CD14-positive monocyte (primary cell): ENCODE measurements around the gene MRPL47. TPM values are rescaled to one million over a fixed set of nuclear protein-coding genes. Genes with fewer than 3 reads are reported as not detected.

Experiments used
- DNase-seq, 3 donors: peaks; one replicate each; pipeline ENCODE4 v3.0.0-alpha.2; 2011 to 2022
- H2AFZ ChIP-seq: 2 replicates; pipeline ENCODE4 v1.6.0; 2012; ENCODE audit warnings: mild to moderate bottlenecking, low read depth, low read length, inconsistent platforms; ENCODE audit not compliant: insufficient read depth, poor library complexity, severe bottlenecking
- H3K27ac ChIP-seq, 2 donors: 1 replicate in 1 of 2; 2 replicates in 1 of 2; pipeline ENCODE4 v1.5.1; 2012 to 2013; ENCODE audit warnings: low read length in 2 of 2, control low read depth in 1 of 2, inconsistent platforms in 1 of 2, low read depth in 1 of 2, mild to moderate bottlenecking in 1 of 2
- H3K27me3 ChIP-seq, 2 donors: one replicate each; pipeline versions ENCODE4 v1.6.0 to v1.6.1; 2011 to 2013; ENCODE audit warnings: low read length in 2 of 2; ENCODE audit not compliant: control insufficient read depth in 2 of 2, insufficient read depth in 2 of 2
- H3K36me3 ChIP-seq, 2 donors: replicated peaks in 1 of 2; 1 replicate in 1 of 2; 2 replicates in 1 of 2; pipeline versions ENCODE4 v1.5.1 to v1.6.1; 2012 to 2013; ENCODE audit warnings: low read length in 2 of 2, control low read depth in 1 of 2, inconsistent platforms in 1 of 2, mild to moderate bottlenecking in 1 of 2; ENCODE audit not compliant: insufficient read depth in 2 of 2, control insufficient read depth in 1 of 2
- H3K4me1 ChIP-seq, 2 donors: 1 replicate in 1 of 2; 2 replicates in 1 of 2; pipeline versions ENCODE4 v1.5.1 to v1.6.1; 2012 to 2013; ENCODE audit warnings: low read length in 2 of 2, control low read depth in 1 of 2, inconsistent platforms in 1 of 2, mild to moderate bottlenecking in 1 of 2, moderate library complexity in 1 of 2; ENCODE audit not compliant: insufficient read depth in 2 of 2, control insufficient read depth in 1 of 2
- H3K4me2 ChIP-seq: replicated peaks from 2 replicates; pipeline ENCODE3; 2012; ENCODE audit warnings: low read length, moderate library complexity, mild to moderate bottlenecking; ENCODE audit not compliant: poor library complexity, severe bottlenecking; ENCODE audit errors: extremely low read depth
- H3K4me3 ChIP-seq, 3 experiments: fragments of 200-600 bp in 1 of 3; sonication (generic) in 1 of 3; replicated peaks in 1 of 3; 1 replicate in 2 of 3; 2 replicates in 1 of 3; pipeline ENCODE4 v1.5.1; 2011 to 2013; ENCODE audit warnings: low read length in 3 of 3, mild to moderate bottlenecking in 3 of 3, control low read depth in 2 of 3, low read depth in 2 of 3, inconsistent platforms in 1 of 3, moderate library complexity in 1 of 3
- H3K79me2 ChIP-seq: 2 replicates; pipeline ENCODE4 v1.6.0; 2012; ENCODE audit warnings: mild to moderate bottlenecking, control low read depth, inconsistent platforms, low read length, moderate library complexity; ENCODE audit not compliant: insufficient read depth
- H3K9ac ChIP-seq: 2 replicates; pipeline ENCODE4 v1.6.0; 2017; ENCODE audit warnings: low read length, mild to moderate bottlenecking; ENCODE audit not compliant: insufficient read depth, poor library complexity, severe bottlenecking
- H3K9me3 ChIP-seq, 2 donors: replicated peaks in 1 of 2; 1 replicate in 1 of 2; 2 replicates in 1 of 2; pipeline versions ENCODE4 v1.5.1 to v1.6.1; 2012 to 2013; ENCODE audit warnings: low read length in 2 of 2, control low read depth in 1 of 2; ENCODE audit not compliant: control insufficient read depth in 1 of 2, insufficient read depth in 1 of 2
- H4K20me1 ChIP-seq: 2 replicates; pipeline ENCODE4 v1.6.0; 2012; ENCODE audit warnings: mild to moderate bottlenecking, low read length, control low read depth, moderate library complexity; ENCODE audit not compliant: insufficient read depth
- H3K27ac Mint-ChIP-seq, 7 donors: one replicate each; pipeline ENCODE4 v1.8.0; 2020; ENCODE audit warnings: mild to moderate bottlenecking in 7 of 7, mixed read lengths in 7 of 7, moderate library complexity in 6 of 7, inconsistent platforms in 2 of 7
- H3K27me3 Mint-ChIP-seq, 3 donors: one replicate each; pipeline ENCODE4 v1.8.0; 2021 to 2022; ENCODE audit warnings: low read depth in 3 of 3, mild to moderate bottlenecking in 3 of 3, mixed read lengths in 3 of 3, moderate library complexity in 3 of 3, inconsistent platforms in 1 of 3
- H3K36me3 Mint-ChIP-seq, 2 donors: one replicate each; pipeline ENCODE4 v1.8.0; 2020; ENCODE audit warnings: mixed read lengths in 2 of 2, inconsistent platforms in 1 of 2, mild to moderate bottlenecking in 1 of 2
- H3K4me1 Mint-ChIP-seq: one replicate; pipeline ENCODE4 v1.8.0; 2020; ENCODE audit warnings: mild to moderate bottlenecking, mixed read lengths
- H3K4me3 Mint-ChIP-seq, 2 donors: one replicate each; pipeline ENCODE4 v1.8.0; 2020; ENCODE audit warnings: mild to moderate bottlenecking in 2 of 2, mixed read lengths in 2 of 2, moderate library complexity in 1 of 2
- H3K9me3 Mint-ChIP-seq, 7 donors: one replicate each; pipeline ENCODE4 v1.8.0; 2020 to 2022; ENCODE audit warnings: mixed read lengths in 7 of 7, mild to moderate bottlenecking in 6 of 7, moderate library complexity in 6 of 7, inconsistent platforms in 2 of 7
- CTCF ChIP-seq: fragments of 200-600 bp; IDR thresholded peaks from one replicate; pipeline ENCODE4 v1.8.0; 2022; ENCODE audit warnings: antibody characterized with exemption, mild to moderate bottlenecking
- WGBS: methylation state at CpG from one replicate; pipeline ENCODE4 v1.1.5; 2013; ENCODE audit warnings: missing lambda C conversion rate; ENCODE audit not compliant: insufficient coverage; 5-methylcytosine and 5-hydroxymethylcytosine counted together
- intact Hi-C, 2 donors: fragments of 100-400 bp; cut with micrococcal nuclease; formaldehyde crosslinking; loops; one replicate each; pipeline versions ENCODE4 v1.15.0 to v1.15.1; 2023
- polyA plus RNA-seq, 3 donors: library from polyadenylated mRNA; depleted of rRNA in 1 of 3; unstranded in 2 of 3; stranded (reverse) in 1 of 3; fragments of 300-500 nt in 2 of 3; fragments of >200 nt in 1 of 3; fragmentation: Illumina TruSeq in 2 of 3; gene quantifications; 1 replicate in 2 of 3; 2 replicates in 1 of 3; pipeline ENCODE4 v1.2.3, GENCODE V29; 2012 to 2021

Gene MRPL47
- polyA plus RNA-seq, 3 donors, result 10.3 to 46.4 (median 44.3) TPM

DNA sequence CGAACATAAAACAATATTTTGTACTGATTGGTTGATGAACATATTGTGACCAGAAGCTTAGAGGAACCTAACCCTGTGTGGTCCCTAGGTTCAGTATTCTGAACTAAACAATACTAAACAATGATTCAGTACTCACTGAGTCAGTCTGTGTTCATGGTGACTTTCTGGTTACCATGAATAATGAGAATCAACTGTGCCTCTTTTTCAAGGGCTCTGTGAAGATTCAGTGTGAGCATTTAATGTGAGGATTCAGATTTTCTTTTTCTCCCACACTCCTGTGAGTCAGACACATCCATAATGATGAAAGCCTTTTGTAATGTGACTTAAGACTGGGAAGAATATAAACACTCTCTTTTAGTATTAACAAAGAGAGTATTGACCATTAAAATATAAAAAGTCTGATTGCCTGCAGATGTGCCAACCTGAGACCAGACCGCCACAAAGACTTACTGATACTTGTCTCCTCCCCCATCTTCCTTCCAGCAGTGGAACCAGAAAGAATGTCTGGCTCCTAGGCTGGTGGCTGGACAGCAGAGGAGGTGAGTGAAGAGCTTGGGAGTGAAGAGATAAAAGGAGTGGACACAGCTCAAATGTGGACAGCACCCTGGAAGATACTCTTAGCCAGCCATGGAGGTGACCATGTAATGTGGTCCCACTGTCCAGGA, 59.3 kb downstream of the MRPL47 start:
- no peak overlapping the region for H3K27ac ChIP-seq
- Mint-ChIP-seq H3K27ac (peak overlapping the region in 1 of 7 donors; percentile 17), H3K36me3 (no peaks in the 10 kb centered on the region), H3K4me1 (no peaks in the 10 kb centered on the region), H3K4me3 (no peak overlapping the region), H3K9me3 (peaks cover 0 to 1% (median 0%) of the 10 kb centered on the region in 7 donors), H3K27me3 (peaks cover 0 to 3% (median 1%) of the 10 kb centered on the region in 3 donors)
- no peak for TF ChIP-seq CTCF
- no CpG with 5 or more reads among the region's 2 CpGs for WGBS
- H3K79me2 ChIP-seq, result no peaks in the 10 kb centered on the region
- no peaks in the 10 kb centered on the region for H3K4me1 ChIP-seq
- no peak overlapping the region for H3K4me3 ChIP-seq
- no peak for DNase-seq
- H3K36me3 ChIP-seq, result no peaks in the 10 kb centered on the region
- H3K9ac ChIP-seq, result no peak overlapping the region
- no peaks in the 10 kb centered on the region for H3K9me3 ChIP-seq
- no peak overlapping the region for H2AFZ ChIP-seq
- no peaks in the 10 kb centered on the region for H4K20me1 ChIP-seq
- no peaks in the 10 kb centered on the region for H3K27me3 ChIP-seq
- no peak overlapping the region for H3K4me2 ChIP-seq
- intact Hi-C loops, result no loop called here

DNA sequence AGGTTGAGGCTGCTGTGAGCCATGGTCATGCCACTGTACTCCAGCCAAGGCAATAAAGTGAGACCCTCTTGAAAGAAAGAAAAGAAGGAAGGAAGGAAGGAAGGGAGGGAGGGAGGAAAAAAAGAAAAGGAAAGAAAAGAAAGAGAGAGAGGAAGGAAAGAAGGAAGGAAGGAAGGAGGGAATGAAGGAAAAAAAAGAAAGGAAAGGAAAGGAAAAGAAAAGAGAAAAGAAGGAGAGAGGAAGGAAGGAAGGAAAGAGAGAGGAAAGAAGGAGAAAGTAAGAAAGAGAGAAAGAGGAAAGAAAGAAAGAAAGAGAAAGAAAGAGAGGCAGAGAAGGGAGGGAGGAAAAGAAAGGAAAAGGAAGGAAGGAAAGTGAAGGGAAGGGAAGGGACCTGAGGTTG, 62.1 kb downstream of the MRPL47 start:
- Mint-ChIP-seq H3K4me3 (no peak overlapping the region), H3K36me3 (no peaks in the 10 kb centered on the region), H3K27ac (peak overlapping the region in 1 of 7 donors; percentile 68), H3K27me3 (peaks cover 0 to 3% (median 0%) of the 10 kb centered on the region in 3 donors), H3K9me3 (peaks cover 0 to 2% (median 0%) of the 10 kb centered on the region in 7 donors), H3K4me1 (no peaks in the 10 kb centered on the region)
- Histone ChIP-seq H3K4me2 (no peak overlapping the region), H3K27ac (no peak overlapping the region), H3K9me3 (no peaks in the 10 kb centered on the region), H2AFZ (no peak overlapping the region), H3K4me1 (no peaks in the 10 kb centered on the region), H3K79me2 (no peaks in the 10 kb centered on the region), H3K4me3 (no peak overlapping the region), H3K36me3 (no peaks in the 10 kb centered on the region), H4K20me1 (no peaks in the 10 kb centered on the region), H3K9ac (no peak overlapping the region), H3K27me3 (no peaks in the 10 kb centered on the region)
- no peak for DNase-seq
- intact Hi-C loops, result no loop called here
- TF ChIP-seq CTCF, result no peak
